Adipose tissue (tissue), 3 donors: Measurements from ENCODE around the gene CHST7. TPM values are rescaled to one million over a fixed set of nuclear protein-coding genes. Genes with fewer than 3 reads are reported as not detected.

ENCODE experiments used
- H3K27ac ChIP-seq: one replicate; pipeline ENCODE4 v1.5.1; 2013; ENCODE audit warnings: low read depth, low read length
- WGBS, 3 donors: extraction: QIAGEN DNeasy Blood & Tissue Kit; methylation state at CpG; one replicate each; pipeline ENCODE4 v1.1.7; 2013; 5-methylcytosine and 5-hydroxymethylcytosine counted together
- polyA plus RNA-seq, 3 donors: library from polyadenylated mRNA; stranded (reverse); fragments of 200-250 nt; gene quantifications; one replicate each; pipeline ENCODE4 v1.2.3, GENCODE V29; 2013
- donor health status: healthy with polysubstance abuse.
- donor health status: Bipolar disorder and iron deficiency.
- donor health status: healthy.

CHST7 gene
- polyA plus RNA-seq, 3 donors = 1.7 to 7.5 (median 3.0) TPM

GRCh38 chrX:46630141-46630540 is 56.6 kb downstream of the CHST7 start:
- H3K27ac ChIP-seq = no peak overlapping the region
- 76 to 100% (median 86%) methylated on average over 1 of the region's 1 CpG for WGBS, 3 donors

DNA sequence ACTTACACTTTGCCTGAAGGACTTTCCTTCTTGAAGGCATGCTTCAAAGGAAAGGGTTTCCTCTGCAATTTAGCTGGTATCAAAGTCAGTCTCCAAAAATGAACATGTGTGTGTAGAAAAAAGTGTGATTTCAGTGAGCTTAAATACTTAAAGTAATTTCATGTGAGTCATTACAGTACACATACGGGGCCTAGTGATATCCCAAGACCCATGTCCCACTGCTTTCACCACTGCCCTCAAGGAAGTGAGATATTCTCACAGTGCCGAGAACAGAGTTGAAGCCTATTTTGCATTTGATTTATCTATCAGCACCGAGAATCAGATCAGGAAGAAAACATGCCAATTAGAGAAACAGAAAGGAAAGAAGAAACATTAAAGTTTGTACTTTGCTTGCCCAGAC is 61.0 kb downstream of the CHST7 start:
- WGBS, 3 donors = 55 to 82% (median 58%) methylated on average over 3 of the region's 3 CpGs

DNA sequence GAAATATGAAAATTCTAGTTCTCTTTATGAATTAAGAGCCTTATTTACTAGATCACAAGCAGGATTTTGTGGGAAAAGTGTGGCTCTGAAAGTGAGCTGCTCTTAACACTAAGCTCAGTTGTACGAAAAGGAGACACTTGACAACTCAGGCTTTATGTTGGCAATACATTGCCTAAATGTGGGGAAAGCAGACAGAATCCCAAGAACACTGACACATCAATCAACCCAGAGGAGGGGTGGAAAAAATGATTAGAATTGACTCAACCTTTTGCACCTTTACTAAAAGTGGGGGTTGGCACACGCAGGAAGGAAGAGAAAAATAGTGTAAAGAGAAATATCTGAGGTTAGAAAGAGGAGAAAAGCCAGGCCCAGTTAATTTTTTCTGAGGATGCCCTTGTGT is 61.6 kb downstream of the CHST7 start:
- H3K27ac ChIP-seq = no peak overlapping the region
- 77 to 100% (median 89%) methylated on average over 2 of the region's 2 CpGs for WGBS, 3 donors

More for the DNA sequence above, 61.0 kb downstream of the CHST7 start:
- H3K27ac ChIP-seq = no peak overlapping the region

GRCh38 chrX:46636223-46636622 is 62.7 kb downstream of the CHST7 start:
- no peak overlapping the region for H3K27ac ChIP-seq
- 65 to 88% (median 73%) methylated on average over 6 of the region's 6 CpGs for WGBS, 3 donors

GRCh38 chrX:46637938-46638337 is 64.4 kb downstream of the CHST7 start:
- 41 to 75% (median 54%) methylated on average over 2 of the region's 2 CpGs for WGBS, 3 donors
- H3K27ac ChIP-seq = no peak overlapping the region

DNA sequence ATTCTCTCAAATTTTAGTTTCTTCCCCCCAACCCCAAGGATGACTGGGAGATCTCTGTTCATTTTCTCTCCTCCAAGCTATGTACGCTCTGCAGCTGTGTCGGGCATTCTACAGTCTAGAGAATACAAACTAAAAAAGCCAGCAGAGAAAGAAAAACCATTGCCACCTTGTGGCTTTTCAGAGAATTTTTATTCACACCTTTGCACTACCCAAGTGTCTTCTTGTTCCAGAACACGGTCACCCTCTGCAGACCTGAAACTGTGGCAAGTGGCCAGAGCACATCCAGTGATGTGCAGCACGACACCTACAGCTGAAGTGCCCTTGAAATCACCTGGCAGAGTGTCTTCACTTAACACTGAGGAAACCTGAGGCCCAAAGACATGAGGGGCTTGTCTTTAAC is 68.6 kb downstream of the CHST7 start:
- WGBS, 3 donors = 28 to 54% (median 43%) methylated on average over 3 to 4 of the region's 4 CpGs

GRCh38 chrX:46643636-46644035 is 70.1 kb downstream of the CHST7 start:
- no peak overlapping the region for H3K27ac ChIP-seq
- WGBS, 3 donors = 69 to 91% (median 77%) methylated on average over 3 of the region's 3 CpGs

More for the DNA sequence above, 68.6 kb downstream of the CHST7 start:
- no peak overlapping the region for H3K27ac ChIP-seq

GRCh38 chrX:46645614-46646013 is 72.0 kb downstream of the CHST7 start:
- H3K27ac ChIP-seq = no peak overlapping the region
- 71 to 98% (median 92%) methylated on average over 4 of the region's 4 CpGs for WGBS, 3 donors

DNA sequence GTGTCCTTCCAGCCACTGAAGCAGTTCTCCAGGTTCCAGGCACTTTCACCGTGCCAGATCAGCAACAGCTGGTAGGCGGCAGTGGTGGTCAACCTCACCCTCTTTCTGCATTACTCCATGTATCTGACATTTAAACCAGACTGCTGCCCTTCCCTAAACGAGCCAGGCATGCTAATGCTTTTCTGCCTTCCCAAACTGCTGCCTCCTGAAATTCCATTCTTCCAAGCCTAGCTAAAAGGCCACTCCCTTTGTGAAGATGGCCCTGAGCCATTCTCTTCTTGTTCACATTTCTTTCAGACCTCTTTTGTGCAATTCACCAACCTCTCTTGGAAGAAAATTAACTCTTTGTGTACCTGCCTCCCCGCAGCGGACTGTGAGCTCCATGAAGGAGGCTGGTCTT is 73.7 kb downstream of the CHST7 start:
- no peak overlapping the region for H3K27ac ChIP-seq
- 71 to 88% (median 80%) methylated on average over 5 of the region's 5 CpGs for WGBS, 3 donors

Other genes with a start within 250 kb of the CHST7 start
- 1 to 10 TPM in 1 of 3 donors, under 1 TPM in 2; 0.31 to 2.9 (median 0.74) TPM for gene ZNF674, start 28.3 kb upstream of the CHST7 start, polyA plus RNA-seq
- gene SLC9A7, start 185.4 kb downstream of the CHST7 start, polyA plus RNA-seq = 1 to 10 TPM in 1 of 3 donors, under 1 TPM in 2; 0.11 to 2.5 (median 0.40) TPM